BLaER1 (cell line): Measurements from ENCODE around the gene SPRED3.
A peak's percentile ranks its signal among the peaks of the same experiment; 100 is the strongest.
"Not testable (repeated sequence)": the region's sequence is repeated elsewhere in the genome, so short reads cannot be mapped to it uniquely, and the experiment has no call there.

ENCODE experiments used
- H3K27ac ChIP-seq: shearing (Covaris generic); formaldehyde crosslinking; 2 replicates; pipeline ENCODE4 v1.8.1; 2022
- H3K27me3 ChIP-seq: shearing (Covaris generic); formaldehyde crosslinking; 2 replicates; pipeline ENCODE4 v1.8.1; 2022
- H3K36me3 ChIP-seq: shearing (Covaris generic); formaldehyde crosslinking; 2 replicates; pipeline ENCODE4 v1.8.1; 2022
- H3K4me1 ChIP-seq: shearing (Covaris generic); formaldehyde crosslinking; 2 replicates; pipeline ENCODE4 v1.8.1; 2022
- H3K4me2 ChIP-seq: shearing (Covaris generic); formaldehyde crosslinking; 2 replicates; pipeline ENCODE4 v1.8.1; 2022
- H3K4me3 ChIP-seq: shearing (Covaris generic); formaldehyde crosslinking; 2 replicates; pipeline ENCODE4 v1.8.1; 2022
- H3K9ac ChIP-seq: shearing (Covaris generic); formaldehyde crosslinking; 2 replicates; pipeline ENCODE4 v1.8.1; 2022
- H3K9me3 ChIP-seq: shearing (Covaris generic); formaldehyde crosslinking; 2 replicates; pipeline ENCODE4 v1.8.1; 2022
- H4K20me1 ChIP-seq: shearing (Covaris generic); formaldehyde crosslinking; 2 replicates; pipeline ENCODE4 v1.8.1; 2022
- Cebpa-rat ChIP-seq: shearing (Covaris generic); IDR thresholded peaks from 2 replicates; pipeline ENCODE4 v1.8.1; 2022

SPRED3 gene

DNA sequence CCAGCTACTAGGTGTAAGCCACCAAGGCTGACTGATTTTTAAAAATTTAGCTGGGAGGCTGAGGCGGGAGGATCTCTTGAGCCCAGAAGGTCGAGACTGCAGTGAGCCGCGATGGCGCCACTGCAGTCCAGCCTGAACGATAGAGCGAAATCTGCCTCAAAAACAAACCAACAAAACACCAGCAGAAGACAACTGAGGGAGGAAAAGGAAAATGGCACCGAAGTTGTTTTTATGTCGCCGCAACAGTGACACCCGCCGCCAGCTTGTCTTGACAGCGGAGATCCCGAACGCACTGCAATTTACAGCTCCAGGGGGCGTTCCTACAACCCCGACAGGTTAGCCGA is 14.1 kb downstream of the SPRED3 start:
- peak overlapping the region; percentile 75 for H3K4me2 ChIP-seq
- no peaks in the 10 kb centered on the region for H4K20me1 ChIP-seq
- H3K27me3 ChIP-seq = peaks cover 11% of the 10 kb centered on the region
- H3K36me3 ChIP-seq = peaks cover 26% of the 10 kb centered on the region
- H3K4me1 ChIP-seq = peaks cover 15% of the 10 kb centered on the region
- TF ChIP-seq Cebpa-rat = no peak
- no peaks in the 10 kb centered on the region for H3K9me3 ChIP-seq
- peak overlapping the region; percentile 53; the same call in 1 of the 2 replicates for H3K4me3 ChIP-seq
- H3K9ac ChIP-seq = no peak overlapping the region
- H3K27ac ChIP-seq = no peak overlapping the region

DNA sequence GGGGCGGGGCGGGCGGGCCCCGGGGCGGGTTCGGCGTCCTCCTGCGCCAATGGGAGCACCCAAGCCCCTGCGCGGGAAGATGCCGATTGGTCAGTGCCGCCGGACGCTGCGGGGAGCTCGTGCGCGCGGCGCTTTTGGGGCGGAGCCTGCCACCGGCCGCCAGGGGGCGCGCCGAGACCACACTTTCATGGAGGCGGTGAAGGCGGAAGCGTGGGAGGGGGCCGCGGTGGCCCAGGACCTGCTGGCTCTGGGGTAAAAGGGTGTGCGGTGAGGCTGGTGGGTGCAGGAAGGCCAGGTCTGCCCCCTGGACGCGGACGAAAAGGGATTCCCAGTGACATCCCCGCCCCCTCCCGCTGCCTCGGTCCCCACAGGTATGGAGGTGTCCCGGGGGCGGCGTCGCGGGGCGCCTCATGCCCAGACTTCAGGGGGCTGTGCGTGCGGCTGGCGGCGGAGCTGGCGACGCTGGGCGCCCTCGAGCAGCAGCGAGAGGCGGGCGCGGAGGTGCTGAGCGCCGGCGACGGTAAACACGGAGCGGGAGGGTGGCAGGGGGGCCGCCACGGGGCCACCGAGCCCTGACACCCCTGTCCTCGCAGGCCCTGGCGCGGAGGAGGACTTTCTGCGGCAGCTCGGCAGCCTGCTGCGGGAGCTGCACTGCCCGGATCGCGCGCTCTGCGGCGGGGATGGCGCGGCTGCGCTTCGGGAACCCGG is 14.6 kb downstream of the SPRED3 start, which contains the start of gene FAM98C:
FAM98C (plus strand) TSS at position 127 of the 708 bp plus-strand sequence; CDS start at position 188, 61 bp downstream.
- Histone ChIP-seq H3K36me3 (peaks cover 26% of the 10 kb centered on the region), H3K27ac (peak within 1 kb of the TSS; percentile 69), H3K4me3 (peak within 1 kb of the TSS; percentile 83), H3K9ac (peak within 1 kb of the TSS; percentile 76), H3K27me3 (peaks cover 6% of the 10 kb centered on the region; the same call in 1 of the 2 replicates), H3K4me1 (peaks cover 15% of the 10 kb centered on the region), H3K9me3 (no peaks in the 10 kb centered on the region), H3K4me2 (peak within 1 kb of the TSS; percentile 96), H4K20me1 (no peaks in the 10 kb centered on the region)
- TF ChIP-seq Cebpa-rat = no peak

DNA sequence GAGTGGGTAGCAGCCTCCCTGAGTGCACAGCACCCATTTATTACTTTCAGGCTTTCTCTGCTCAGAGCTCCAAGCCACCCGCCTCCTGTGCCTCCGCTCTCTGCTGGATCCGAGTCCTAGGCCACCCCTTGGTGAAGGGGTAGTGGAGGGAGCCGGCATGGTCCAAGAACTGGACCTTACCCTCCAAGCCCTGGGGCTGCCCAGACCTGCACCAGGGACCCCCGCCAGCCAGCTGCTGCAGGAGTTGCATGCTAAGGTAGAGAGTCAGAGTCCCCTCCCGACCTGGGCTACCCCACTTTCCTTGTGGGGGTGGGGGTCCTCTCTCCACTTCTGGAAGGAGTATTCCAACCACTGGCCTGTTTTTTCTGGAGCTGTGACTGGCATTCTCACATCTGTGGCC is 16.4 kb downstream of the SPRED3 start:
- Histone ChIP-seq H3K9me3 (no peaks in the 10 kb centered on the region), H3K27me3 (no peaks in the 10 kb centered on the region), H3K27ac (no peak overlapping the region), H3K36me3 (peaks cover 26% of the 10 kb centered on the region), H3K4me2 (no peak overlapping the region), H3K9ac (no peak overlapping the region), H4K20me1 (no peaks in the 10 kb centered on the region), H3K4me1 (peaks cover 15% of the 10 kb centered on the region), H3K4me3 (no peak overlapping the region)
- no peak for TF ChIP-seq Cebpa-rat

DNA sequence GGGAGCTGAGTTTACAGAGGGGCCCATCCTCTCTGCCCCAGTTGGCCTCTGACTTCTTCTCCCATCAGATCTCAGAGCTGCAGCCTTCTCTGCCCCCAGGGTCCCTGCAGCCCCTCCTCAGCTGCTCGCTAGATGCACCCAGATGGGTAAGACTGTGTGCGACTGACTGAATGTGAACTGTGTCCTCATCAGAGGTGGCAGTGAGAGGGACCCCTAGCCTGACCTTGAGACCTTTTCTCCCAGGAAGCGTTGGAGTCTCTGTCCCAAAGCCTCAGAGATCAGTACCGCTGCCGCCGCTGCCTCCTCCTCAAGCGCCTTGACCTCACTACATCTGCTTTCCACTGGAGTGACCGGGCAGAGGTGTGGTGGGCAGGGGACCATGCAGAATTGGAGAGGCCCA is 16.8 kb downstream of the SPRED3 start:
- no peak for TF ChIP-seq Cebpa-rat
- H3K4me1 ChIP-seq = peaks cover 15% of the 10 kb centered on the region
- H3K27me3 ChIP-seq = no peaks in the 10 kb centered on the region
- no peak overlapping the region for H3K4me2 ChIP-seq
- peaks cover 26% of the 10 kb centered on the region for H3K36me3 ChIP-seq
- H3K9me3 ChIP-seq = no peaks in the 10 kb centered on the region
- no peak overlapping the region for H3K9ac ChIP-seq
- no peak overlapping the region for H3K27ac ChIP-seq
- H3K4me3 ChIP-seq = no peak overlapping the region
- H4K20me1 ChIP-seq = no peaks in the 10 kb centered on the region

DNA sequence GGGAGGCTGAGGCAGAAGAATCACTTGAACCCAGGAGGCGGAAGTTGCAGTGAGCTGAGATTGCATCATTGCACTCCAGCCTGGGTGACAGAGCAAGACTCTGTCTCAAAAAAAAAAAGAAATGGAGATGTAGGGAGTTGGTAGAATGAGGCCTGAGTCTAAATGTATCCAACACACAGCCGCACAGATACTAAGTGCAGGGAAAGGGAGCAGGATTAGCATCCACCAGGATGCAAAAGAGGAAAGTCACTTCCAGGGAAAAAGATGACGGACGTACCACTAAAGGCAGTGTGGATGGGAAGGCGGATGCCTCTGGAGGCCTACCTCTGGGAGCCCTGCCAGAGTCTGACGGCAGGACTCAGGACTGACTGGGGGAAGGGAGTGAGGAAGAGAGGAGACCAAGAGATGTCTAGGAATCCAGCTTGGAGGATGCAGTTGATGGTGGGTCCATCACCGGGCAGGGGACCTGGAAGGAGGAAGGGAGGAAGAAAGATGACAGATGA is 21.2 kb downstream of the SPRED3 start:
- peaks cover 24% of the 10 kb centered on the region for H3K36me3 ChIP-seq
- H3K4me2 ChIP-seq = no peak overlapping the region
- H3K4me3 ChIP-seq = no peak overlapping the region
- no peaks in the 10 kb centered on the region for H3K9me3 ChIP-seq
- H3K27ac ChIP-seq = no peak overlapping the region
- H4K20me1 ChIP-seq = no peaks in the 10 kb centered on the region
- no peaks in the 10 kb centered on the region for H3K4me1 ChIP-seq
- no peaks in the 10 kb centered on the region for H3K27me3 ChIP-seq
- H3K9ac ChIP-seq = no peak overlapping the region
- no peak for TF ChIP-seq Cebpa-rat

DNA sequence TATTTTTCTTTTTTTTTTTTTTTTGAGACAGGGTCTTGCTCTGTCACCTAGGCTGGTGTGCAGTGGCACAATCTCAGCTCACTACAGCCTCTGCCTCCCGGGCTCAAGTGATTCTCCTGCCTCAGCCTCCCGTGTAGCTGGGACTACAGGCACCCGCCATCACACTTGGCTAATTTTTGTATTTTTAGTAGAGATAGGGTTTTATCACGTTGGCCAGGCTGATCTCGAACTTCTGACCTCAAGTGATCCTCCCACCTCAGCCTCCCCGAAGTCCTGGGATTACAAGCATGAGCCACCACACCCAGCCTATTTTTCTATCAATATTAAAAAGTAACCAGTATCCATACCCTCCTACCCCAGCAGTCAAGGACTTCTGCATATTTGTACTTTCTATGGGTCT is 21.9 kb downstream of the SPRED3 start:
- not testable (repeated sequence) for H3K4me3 ChIP-seq, H3K27me3 ChIP-seq, H3K27ac ChIP-seq, H4K20me1 ChIP-seq, H3K9ac ChIP-seq, H3K9me3 ChIP-seq, H3K4me1 ChIP-seq, H3K4me2 ChIP-seq
- H3K36me3 ChIP-seq = peaks cover 17% of the 10 kb centered on the region

DNA sequence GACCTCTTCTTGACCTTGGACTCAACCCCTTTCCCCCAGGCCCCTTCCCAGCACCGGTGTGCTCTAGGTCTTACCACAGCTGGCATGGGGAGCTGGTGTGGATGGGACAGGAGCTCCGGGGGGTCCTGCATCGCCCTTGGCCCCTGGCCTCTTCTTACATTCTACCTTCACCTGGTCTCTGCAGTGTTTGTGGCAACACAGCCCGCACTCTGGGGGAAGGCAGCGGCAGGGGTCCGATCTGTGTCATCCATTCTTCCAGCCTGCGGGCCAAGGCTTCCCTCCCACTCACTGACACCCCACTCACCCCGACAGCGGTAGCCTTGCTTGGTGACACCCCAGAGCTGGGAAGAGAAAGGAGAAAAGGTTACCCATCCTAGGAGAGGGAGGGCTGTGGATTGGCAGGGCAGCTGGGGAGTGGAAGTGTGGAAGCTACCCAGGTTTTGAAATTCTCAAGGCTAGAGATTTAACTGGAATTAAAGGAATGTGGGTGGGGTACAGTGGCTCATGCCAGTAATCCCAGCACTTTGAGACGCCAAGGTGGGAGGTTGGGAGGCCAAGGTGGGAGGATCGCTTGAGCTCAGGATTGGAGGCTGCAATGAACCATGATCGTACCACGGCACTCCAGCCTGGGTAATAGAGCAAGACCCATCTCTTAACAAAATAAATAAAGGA is 22.7 kb downstream of the SPRED3 start:
- no peak overlapping the region for H3K27ac ChIP-seq
- H3K4me1 ChIP-seq = no peaks in the 10 kb centered on the region
- no peak for TF ChIP-seq Cebpa-rat
- no peak overlapping the region for H3K9ac ChIP-seq
- H3K4me3 ChIP-seq = no peak overlapping the region
- H3K4me2 ChIP-seq = no peak overlapping the region
- H3K27me3 ChIP-seq = no peaks in the 10 kb centered on the region
- no peaks in the 10 kb centered on the region for H3K9me3 ChIP-seq
- H4K20me1 ChIP-seq = no peaks in the 10 kb centered on the region
- H3K36me3 ChIP-seq = peaks cover 13% of the 10 kb centered on the region

DNA sequence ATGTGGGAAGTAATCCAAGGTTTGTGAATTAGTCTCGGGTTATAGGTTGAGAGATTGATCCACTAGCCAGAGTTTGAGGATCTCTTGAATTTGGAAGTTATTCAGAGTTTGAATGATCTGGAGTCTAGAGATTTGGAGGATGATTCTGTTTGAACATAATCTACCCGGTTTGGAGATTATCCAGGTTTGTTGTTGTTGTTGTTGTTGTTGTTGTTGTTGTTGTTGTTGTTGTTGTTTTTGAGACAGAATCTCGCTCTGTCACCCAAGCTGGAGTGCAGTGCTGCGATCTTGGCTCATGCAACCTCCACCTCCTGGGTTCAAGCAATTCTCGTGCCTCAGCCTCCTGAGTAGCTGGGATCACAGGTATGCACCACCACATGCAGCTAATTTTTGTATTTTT is 23.4 kb downstream of the SPRED3 start:
- H3K4me2 ChIP-seq, H3K9me3 ChIP-seq, H3K36me3 ChIP-seq, H3K4me3 ChIP-seq, H3K27ac ChIP-seq, H3K27me3 ChIP-seq, H3K9ac ChIP-seq, H3K4me1 ChIP-seq, H4K20me1 ChIP-seq: not testable (repeated sequence)

DNA sequence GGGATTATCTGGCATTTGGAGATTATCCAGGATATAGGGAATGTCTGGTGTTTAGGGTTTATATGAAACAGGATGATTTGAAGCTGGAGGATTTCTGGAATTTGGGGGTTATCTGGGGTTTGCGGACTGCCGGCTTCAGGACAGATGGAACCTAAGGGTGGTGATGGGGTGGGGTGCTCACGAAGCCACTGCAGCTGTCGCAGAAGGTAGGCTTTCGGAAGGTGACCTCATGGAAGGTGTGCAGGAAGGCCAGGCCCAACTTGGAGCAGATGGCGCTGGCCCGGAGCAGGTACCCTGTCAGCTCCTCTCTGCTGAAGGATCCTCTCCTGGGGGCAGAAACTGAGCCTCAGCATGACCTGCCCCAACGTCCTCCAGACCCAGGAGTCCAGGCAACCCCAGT is 24.0 kb downstream of the SPRED3 start:
- Histone ChIP-seq H3K36me3 (no peaks in the 10 kb centered on the region), H3K4me2 (no peak overlapping the region), H4K20me1 (no peaks in the 10 kb centered on the region), H3K27ac (no peak overlapping the region), H3K4me3 (no peak overlapping the region), H3K9me3 (no peaks in the 10 kb centered on the region), H3K4me1 (peaks cover 6% of the 10 kb centered on the region), H3K27me3 (no peaks in the 10 kb centered on the region), H3K9ac (no peak overlapping the region)
- TF ChIP-seq Cebpa-rat = no peak

DNA sequence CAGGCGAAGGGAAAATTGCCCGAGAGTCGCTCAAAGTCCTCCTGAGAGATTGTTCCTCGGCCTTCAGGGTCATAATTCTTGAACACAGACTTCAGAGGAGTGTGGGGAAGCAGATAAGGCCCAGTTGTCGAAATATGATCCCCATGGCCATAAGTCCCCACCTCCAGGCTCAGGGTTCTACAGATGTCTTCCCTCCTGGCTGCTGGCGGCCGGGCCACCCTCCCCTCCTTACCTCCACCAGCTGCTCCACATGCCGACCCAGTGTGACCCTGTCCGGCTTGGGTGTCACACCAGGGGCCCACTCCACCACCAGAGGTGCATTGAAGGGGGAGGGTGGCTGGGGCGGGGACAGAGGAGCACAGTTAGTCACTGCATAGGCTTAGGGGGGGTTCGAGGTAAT is 24.5 kb downstream of the SPRED3 start:
- Histone ChIP-seq H3K27me3 (no peaks in the 10 kb centered on the region), H3K9ac (no peak overlapping the region), H3K4me3 (no peak overlapping the region), H3K4me1 (peaks cover 11% of the 10 kb centered on the region), H3K4me2 (no peak overlapping the region), H3K27ac (no peak overlapping the region), H3K9me3 (no peaks in the 10 kb centered on the region), H3K36me3 (no peaks in the 10 kb centered on the region), H4K20me1 (no peaks in the 10 kb centered on the region)
- no peak for TF ChIP-seq Cebpa-rat
